ENCODE results near the gene PPIF. TPM values are rescaled to one million over a fixed set of nuclear protein-coding genes. Genes with fewer than 3 reads are reported as not detected.

Gene PPIF
- total RNA-seq, 4 donors from 2014 or later: 0.26 to 22.6 (median 12.7) TPM

DNA sequence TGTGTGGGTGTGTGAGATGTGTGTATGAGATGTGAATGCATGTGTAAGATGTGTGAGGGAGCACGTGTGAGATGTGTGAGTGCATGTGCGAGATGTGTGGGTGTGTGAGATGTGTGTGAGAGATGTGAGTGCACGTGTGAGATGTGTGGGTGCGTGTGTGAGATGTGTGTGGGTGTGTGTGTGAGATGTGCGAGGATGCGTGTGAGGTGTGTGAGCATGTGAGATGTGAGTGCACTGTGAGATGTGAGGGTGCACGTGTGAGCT, 31.0 kb downstream of the PPIF start:
- no peak for DNase-seq
- intact Hi-C loops (cut with DNase I; ENCODE audit: low total_unique reads): loop anchor here (10.0 kb wide), 1 partner anchor 116 kb away; no protein-coding TSS in a partner anchor

GRCh38 chr10:79378647-79379511, 31.6 kb downstream of the PPIF start:
- no peak for DNase-seq
- TF ChIP-seq POLR2A (IDR thresholded peaks at IDR 0.05): no peak
- TF ChIP-seq CTCF (IDR thresholded peaks at IDR 0.05): no peak
- Histone ChIP-seq H3K4me3 (no peak overlapping the region), H3K9me3 (no peaks in the 10 kb centered on the region), H3K27ac (peak overlapping the region; percentile 91 to 94), H3K27me3 (no peaks in the 10 kb centered on the region), H3K4me1 (peaks cover 26 to 30% of the 10 kb centered on the region in 2 donors), H3K36me3 (no peaks in the 10 kb centered on the region)
- intact Hi-C loops (cut with DNase I; ENCODE audit: low total_unique reads): loop anchor here (10.0 kb wide), 1 partner anchor 116 kb away; no protein-coding TSS in a partner anchor

More for the DNA sequence above, 31.0 kb downstream of the PPIF start:
- Histone ChIP-seq H3K36me3 (no peaks in the 10 kb centered on the region), H3K9me3 (no peaks in the 10 kb centered on the region), H3K27ac (no peak overlapping the region), H3K4me1 (peaks cover 26 to 30% of the 10 kb centered on the region in 2 donors), H3K27me3 (no peaks in the 10 kb centered on the region), H3K4me3 (no peak overlapping the region)
- TF ChIP-seq POLR2A (IDR thresholded peaks at IDR 0.05) (no peak), CTCF (IDR thresholded peaks at IDR 0.05) (no peak)

DNA sequence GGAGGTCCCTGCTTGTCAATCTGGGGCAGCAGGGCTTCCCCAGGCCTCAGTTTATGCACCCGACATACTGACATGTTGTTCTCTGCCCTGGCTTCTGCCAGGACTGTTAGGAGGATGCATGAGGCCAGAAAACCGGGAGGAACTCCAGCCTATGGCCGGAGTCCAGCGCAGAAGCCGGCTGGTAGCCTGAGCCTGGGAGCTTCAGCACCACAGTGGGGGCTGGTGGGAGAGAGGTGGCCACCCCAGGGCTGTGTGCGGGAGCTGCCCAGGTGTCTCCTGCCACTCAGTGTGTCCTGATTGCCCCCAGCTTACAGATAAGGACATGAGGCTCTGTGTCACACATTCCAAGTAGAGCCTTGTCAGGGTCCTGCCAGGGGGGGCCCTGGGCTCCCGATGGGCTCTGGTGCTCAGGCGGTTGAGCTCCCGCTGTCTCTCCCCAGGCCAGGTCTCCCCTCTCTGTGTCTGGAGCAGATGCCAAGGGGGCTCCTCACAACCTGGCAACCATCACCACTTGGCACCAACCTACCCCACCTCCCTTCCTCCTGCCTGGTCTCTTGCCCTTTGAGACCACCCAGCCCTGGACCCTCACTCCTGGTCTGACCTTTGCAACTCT, 32.3 kb downstream of the PPIF start:
- Histone ChIP-seq H3K27me3 (no peaks in the 10 kb centered on the region), H3K4me3 (no peak overlapping the region), H3K36me3 (no peaks in the 10 kb centered on the region), H3K4me1 (peaks cover 26 to 30% of the 10 kb centered on the region in 2 donors), H3K9me3 (no peaks in the 10 kb centered on the region), H3K27ac (peak overlapping the region; percentile 91 to 94)
- intact Hi-C loops (cut with DNase I; ENCODE audit: low total_unique reads): loop anchor here (10.0 kb wide), 1 partner anchor 115 kb away; no protein-coding TSS in a partner anchor
- no peak for TF ChIP-seq POLR2A (IDR thresholded peaks at IDR 0.05)
- TF ChIP-seq CTCF (IDR thresholded peaks at IDR 0.05): no peak
- peak; percentile 57 to 67 for DNase-seq

- H3K4me1 ChIP-seq: peaks cover 23 to 30% of the 10 kb centered on the region in 2 donors
- intact Hi-C loops (cut with DNase I; ENCODE audit: low total_unique reads): no loop called here
- peak overlapping the region; percentile 91 to 94 for H3K27ac ChIP-seq
- no peaks in the 10 kb centered on the region for H3K27me3 ChIP-seq
- H3K9me3 ChIP-seq: no peaks in the 10 kb centered on the region
- DNase-seq: peak; percentile 71 to 73
- no peaks in the 10 kb centered on the region for H3K36me3 ChIP-seq
- no peak for TF ChIP-seq POLR2A (IDR thresholded peaks at IDR 0.05)
- no peak for TF ChIP-seq CTCF (IDR thresholded peaks at IDR 0.05)
- no peak overlapping the region for H3K4me3 ChIP-seq
Measured at GRCh38 chr10:79380125-79380945, 33.1 kb downstream of the PPIF start.
